Upper lobe of right lung (tissue), 1 donor: ENCODE results near the gene KRT74. TPM values are rescaled to one million over a fixed set of nuclear protein-coding genes. Genes with fewer than 3 reads are reported as not detected.

ENCODE experiments used
- ATAC-seq: fragments of 200-7000 bp; cut with Tn5 transposase; one replicate; pipeline ENCODE4 v1.9.1; 2020; ENCODE audit warnings: mild to moderate bottlenecking, moderate library complexity
- DNase-seq: peaks from one replicate; pipeline ENCODE4 v3.0.0-alpha.2; 2020
- H3K27ac ChIP-seq: fragments of 200-600 bp; one replicate; pipeline ENCODE4 v1.8.0; 2022
- H3K27me3 ChIP-seq: fragments of 200-600 bp; one replicate; pipeline ENCODE4 v1.8.0; 2022; ENCODE audit warnings: mild to moderate bottlenecking
- H3K36me3 ChIP-seq: fragments of 200-600 bp; one replicate; pipeline ENCODE4 v1.8.0; 2022
- H3K4me1 ChIP-seq: fragments of 200-600 bp; one replicate; pipeline ENCODE4 v1.8.0; 2022
- H3K4me3 ChIP-seq: fragments of 200-600 bp; one replicate; pipeline ENCODE4 v1.8.0; 2022; ENCODE audit warnings: mild to moderate bottlenecking
- H3K9me3 ChIP-seq: fragments of 200-600 bp; one replicate; pipeline ENCODE4 v1.8.0; 2022
- CTCF ChIP-seq: fragments of 200-600 bp; IDR thresholded peaks from one replicate; pipeline ENCODE4 v1.8.0; 2022; ENCODE audit warnings: antibody characterized with exemption
- intact Hi-C: fragments of 100-400 bp; cut with DNase I; formaldehyde crosslinking; loops from one replicate; pipeline ENCODE4 v1.11.0; 2022
- total RNA-seq: library from RNA; stranded (reverse); fragmentation: NEBNext Ultra II Directional; extraction: Animal tissue kit (Norgen Biotek cat#: 25700); gene quantifications from one replicate; pipeline ENCODE4 v1.2.1, GENCODE V29; 2021
- donor health status: DM: no; HTN: yes; CAD: no; lungs with severe emphysema.

Gene KRT74
- total RNA-seq, 1 donor from 2014 or later, result not detected

DNA sequence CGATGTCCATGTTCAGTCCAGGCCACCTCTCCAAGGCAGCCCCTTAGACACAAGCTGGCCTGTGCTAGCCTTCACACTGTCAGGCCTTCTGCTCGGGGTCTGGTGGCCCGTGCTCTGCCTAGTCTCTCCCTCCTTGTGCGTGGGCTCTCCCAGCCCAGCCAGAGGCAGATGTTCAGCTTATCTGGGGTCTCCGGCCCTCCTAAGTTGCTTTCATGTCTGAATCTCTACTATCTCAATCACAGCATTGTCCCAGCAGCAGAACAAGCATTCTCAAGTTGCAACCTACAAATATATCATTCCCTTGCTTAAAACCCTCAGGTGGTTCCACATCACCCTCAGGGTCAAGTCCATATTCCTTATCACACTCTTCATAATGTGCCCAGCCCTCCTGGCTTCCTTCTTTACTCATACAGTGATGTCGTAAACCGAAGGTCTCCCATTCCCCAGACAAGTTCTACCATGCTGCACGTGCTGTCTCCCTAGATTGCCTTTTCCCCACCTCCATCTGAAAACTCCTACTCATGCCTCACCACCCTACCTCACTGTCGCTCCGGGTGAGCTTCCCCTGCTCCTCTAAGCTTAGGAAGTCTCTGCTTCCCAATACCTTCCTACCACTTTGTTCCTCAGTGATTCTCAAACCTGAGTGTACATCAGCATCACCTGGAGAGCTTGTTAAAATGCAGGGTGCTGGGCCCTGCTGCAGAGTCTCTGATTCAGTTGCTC lies 43.2 kb upstream of the KRT74 start:
- Histone ChIP-seq H3K4me1 (no peaks in the 10 kb centered on the region), H3K27me3 (peaks cover under 1% of the 10 kb centered on the region), H3K36me3 (no peaks in the 10 kb centered on the region), H3K27ac (no peak overlapping the region), H3K4me3 (no peak overlapping the region), H3K9me3 (no peaks in the 10 kb centered on the region)
- intact Hi-C loops, result no loop called here
- ATAC-seq (no peak), DNase-seq (no peak)
- TF ChIP-seq CTCF, result no peak

- TF ChIP-seq CTCF, result no peak
- Histone ChIP-seq H3K4me1 (no peaks in the 10 kb centered on the region), H3K36me3 (no peaks in the 10 kb centered on the region), H3K9me3 (no peaks in the 10 kb centered on the region), H3K27me3 (peaks cover 9% of the 10 kb centered on the region), H3K4me3 (no peak overlapping the region), H3K27ac (no peak overlapping the region)
- ATAC-seq, result no peak
- DNase-seq, result no peak
- intact Hi-C loops, result no loop called here
These were observed 42.3 kb upstream of the KRT74 start for GRCh38 chr12:52615912-52616311.

DNA sequence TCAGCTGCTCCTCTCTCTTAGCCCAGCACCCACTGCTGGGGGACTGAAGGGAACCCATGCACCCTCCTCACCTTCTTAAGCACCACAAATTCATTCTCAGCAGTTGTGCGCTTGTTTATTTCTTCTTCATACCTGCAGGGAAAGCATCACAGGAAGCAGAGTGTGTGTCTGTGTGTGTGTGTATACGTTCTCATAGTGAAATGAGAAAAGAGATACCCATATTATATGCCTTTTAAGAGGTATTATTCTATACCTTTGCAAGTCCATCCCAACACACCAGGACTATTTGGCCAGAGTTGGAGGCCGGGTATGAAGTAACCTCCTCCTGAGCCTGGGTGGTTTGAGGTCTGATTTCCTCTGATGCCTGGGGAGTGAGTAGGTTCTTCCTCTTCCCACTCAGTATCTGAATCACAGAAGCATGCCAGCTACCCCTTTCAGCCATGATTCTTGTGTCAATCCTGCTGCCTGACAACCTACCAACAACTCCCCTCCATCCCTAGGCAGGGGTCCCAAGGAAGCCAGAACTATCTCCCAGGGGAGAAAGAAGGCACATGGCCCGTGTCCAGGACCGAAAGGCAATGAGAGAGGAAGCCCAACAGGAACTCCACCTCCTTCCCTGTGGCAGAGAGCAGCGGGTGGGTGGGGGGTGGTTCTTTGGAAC lies 41.7 kb upstream of the KRT74 start:
- peak; percentile 61 for ATAC-seq
- no peaks in the 10 kb centered on the region for H3K9me3 ChIP-seq
- no peak overlapping the region for H3K4me3 ChIP-seq
- no peak for DNase-seq
- TF ChIP-seq CTCF, result no peak
- no peaks in the 10 kb centered on the region for H3K36me3 ChIP-seq
- peaks cover 9% of the 10 kb centered on the region for H3K27me3 ChIP-seq
- H3K4me1 ChIP-seq, result no peaks in the 10 kb centered on the region
- no peak overlapping the region for H3K27ac ChIP-seq
- intact Hi-C loops, result no loop called here

GRCh38 chr12:52614381-52615207 lies 41.0 kb upstream of the KRT74 start:
- intact Hi-C loops, result no loop called here
- no peaks in the 10 kb centered on the region for H3K9me3 ChIP-seq
- H3K36me3 ChIP-seq, result no peaks in the 10 kb centered on the region
- no peaks in the 10 kb centered on the region for H3K4me1 ChIP-seq
- no peak overlapping the region for H3K4me3 ChIP-seq
- DNase-seq (peak; percentile 35), ATAC-seq (no peak)
- peaks cover 15% of the 10 kb centered on the region for H3K27me3 ChIP-seq
- TF ChIP-seq CTCF, result no peak
- H3K27ac ChIP-seq, result no peak overlapping the region

GRCh38 chr12:52613384-52614030 lies 39.9 kb upstream of the KRT74 start:
- Histone ChIP-seq H3K27me3 (peaks cover 17% of the 10 kb centered on the region), H3K36me3 (no peaks in the 10 kb centered on the region), H3K4me1 (no peaks in the 10 kb centered on the region), H3K27ac (no peak overlapping the region), H3K4me3 (no peak overlapping the region), H3K9me3 (no peaks in the 10 kb centered on the region)
- no peak for TF ChIP-seq CTCF
- intact Hi-C loops, result no loop called here
- DNase-seq, result peak; percentile 28
- no peak for ATAC-seq
